ENCODE data around the gene NUS1. TPM values are rescaled to one million over a fixed set of nuclear protein-coding genes. Genes with fewer than 3 reads are reported as not detected.

The NUS1 gene
- total and polyA plus RNA-seq, 12 donors, result 10.2 to 18.9 (median 13.3) TPM

DNA sequence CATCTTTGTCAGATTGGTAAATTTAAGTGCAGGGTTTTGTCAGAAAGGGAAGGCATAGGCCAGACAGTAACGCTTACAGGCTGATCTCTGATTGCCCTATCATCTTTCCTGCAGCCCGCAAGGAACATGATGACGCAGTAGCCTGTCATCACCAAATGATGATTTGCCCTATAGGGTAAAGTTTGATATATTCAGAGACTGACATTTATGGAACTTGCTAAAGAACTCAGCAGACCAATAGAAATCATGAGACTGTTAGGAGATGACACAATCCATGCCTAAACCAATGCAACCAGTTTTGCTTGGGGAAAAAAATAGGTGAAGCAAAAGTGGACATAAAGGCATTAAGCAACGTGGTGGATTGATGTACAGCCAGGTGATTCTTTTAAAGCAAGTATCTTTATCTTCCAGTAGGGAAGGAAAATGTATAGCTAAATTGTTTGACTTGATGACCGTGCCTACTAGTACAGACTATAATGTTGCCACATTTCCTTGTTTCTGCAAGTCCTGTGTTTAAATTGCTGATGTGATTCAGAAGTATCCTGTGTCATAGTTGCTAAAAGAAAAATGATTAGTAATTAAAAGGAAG, 2.4 kb downstream of the NUS1 start:
- WGBS, 2 donors, result 37 to 41% methylated on average over 5 of the region's 5 CpGs
- peaks cover 0 to 7% (median 0%) of the 10 kb centered on the region in 11 donors for H3K9me3 ChIP-seq

DNA sequence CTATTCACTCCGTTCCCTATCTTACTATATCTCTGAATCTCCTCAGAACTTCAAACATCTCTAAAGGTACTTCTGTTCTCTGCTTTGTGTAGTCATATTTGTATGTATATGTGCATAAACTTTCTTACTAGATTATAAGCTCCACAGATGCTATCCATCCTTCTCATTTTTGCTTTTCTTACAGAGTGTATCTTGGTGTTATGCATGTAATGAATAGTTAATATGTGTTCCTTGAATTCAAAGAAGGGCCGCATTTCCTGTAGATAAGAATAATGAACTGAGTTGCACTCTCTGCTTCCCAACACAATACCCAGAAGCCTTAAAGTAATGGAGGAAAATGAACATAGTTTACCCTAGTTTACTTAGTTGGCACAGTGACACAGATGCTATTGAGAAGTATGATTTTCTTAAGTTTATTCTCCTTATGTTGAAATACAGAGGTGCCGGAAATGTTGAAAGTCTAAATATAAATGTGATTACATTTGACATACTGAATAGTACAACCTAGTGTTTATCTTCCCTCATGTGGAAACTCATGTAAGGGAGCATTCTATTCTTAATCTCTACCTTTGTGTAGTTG, 6.0 kb downstream of the NUS1 start:
- intact Hi-C loops (cut with DNase I), result loop anchor here in 1 of 10 donors (5.0 kb wide), 1 partner anchor 79 kb away; the partner anchor contains the start of gene GOPC
- Histone ChIP-seq H3K27ac (peak overlapping the region in 5 of 10 donors; percentile 9 to 62 (median 53)), H3K36me3 (peaks cover 0 to 6% (median 0%) of the 10 kb centered on the region in 9 donors), H3K4me1 (peaks cover 2 to 86% (median 61%) of the 10 kb centered on the region in 9 donors), H3K27me3 (no peaks in the 10 kb centered on the region), H3K9me3 (peaks cover 0 to 7% (median 0%) of the 10 kb centered on the region in 11 donors), H3K4me3 (peak overlapping the region in 1 of 10 donors; percentile 11)
- 28 to 31% methylated on average over 3 of the region's 3 CpGs for WGBS, 2 donors
- DNase-seq (no peak), ATAC-seq (peak in 4 of 8 donors; percentile 40 to 44 (median 41))
- TF ChIP-seq, protein P1, sequence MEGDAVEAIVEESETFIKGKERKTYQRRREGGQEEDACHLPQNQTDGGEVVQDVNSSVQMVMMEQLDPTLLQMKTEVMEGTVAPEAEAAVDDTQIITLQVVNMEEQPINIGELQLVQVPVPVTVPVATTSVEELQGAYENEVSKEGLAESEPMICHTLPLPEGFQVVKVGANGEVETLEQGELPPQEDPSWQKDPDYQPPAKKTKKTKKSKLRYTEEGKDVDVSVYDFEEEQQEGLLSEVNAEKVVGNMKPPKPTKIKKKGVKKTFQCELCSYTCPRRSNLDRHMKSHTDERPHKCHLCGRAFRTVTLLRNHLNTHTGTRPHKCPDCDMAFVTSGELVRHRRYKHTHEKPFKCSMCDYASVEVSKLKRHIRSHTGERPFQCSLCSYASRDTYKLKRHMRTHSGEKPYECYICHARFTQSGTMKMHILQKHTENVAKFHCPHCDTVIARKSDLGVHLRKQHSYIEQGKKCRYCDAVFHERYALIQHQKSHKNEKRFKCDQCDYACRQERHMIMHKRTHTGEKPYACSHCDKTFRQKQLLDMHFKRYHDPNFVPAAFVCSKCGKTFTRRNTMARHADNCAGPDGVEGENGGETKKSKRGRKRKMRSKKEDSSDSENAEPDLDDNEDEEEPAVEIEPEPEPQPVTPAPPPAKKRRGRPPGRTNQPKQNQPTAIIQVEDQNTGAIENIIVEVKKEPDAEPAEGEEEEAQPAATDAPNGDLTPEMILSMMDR (IDR thresholded peaks at IDR 0.05), result no peak

More for the DNA sequence above, 2.4 kb downstream of the NUS1 start:
- Histone ChIP-seq H3K36me3 (peaks cover 0 to 6% (median 0%) of the 10 kb centered on the region in 9 donors), H3K4me1 (peaks cover 2 to 72% (median 63%) of the 10 kb centered on the region in 9 donors), H3K4me3 (peak overlapping the region in 2 of 10 donors; percentile 64 to 88), H3K27me3 (no peaks in the 10 kb centered on the region), H3K27ac (peak overlapping the region in 1 of 10 donors; percentile 18)
- ATAC-seq, result no peak
- TF ChIP-seq, protein P1 (IDR thresholded peaks at IDR 0.05), result no peak
- no peak for DNase-seq
- intact Hi-C loops (cut with DNase I), result loop anchor here in 2 of 10 donors (10.0 kb wide), 1 partner anchor 73 kb away; the partner anchor contains the start of gene GOPC (in 2 of the 2)

GRCh38 chr6:117684749-117685148, 9.5 kb downstream of the NUS1 start:
- no peak overlapping the region for H3K27ac ChIP-seq
- intact Hi-C loops (cut with DNase I), result loop anchor here in 1 of 10 donors (5.0 kb wide), 1 partner anchor 82 kb away; the partner anchor contains the start of gene GOPC
- TF ChIP-seq, protein P1 (IDR thresholded peaks at IDR 0.05), result no peak
- H3K4me3 ChIP-seq, result no peak overlapping the region
- H3K4me1 ChIP-seq, result peaks cover 2 to 69% (median 50%) of the 10 kb centered on the region in 9 donors
- WGBS, 2 donors, result 90 to 97% methylated on average over 1 of the region's 1 CpG
- no peaks in the 10 kb centered on the region for H3K27me3 ChIP-seq
- no peak for ATAC-seq
- peaks cover 0 to 7% (median 0%) of the 10 kb centered on the region in 11 donors for H3K9me3 ChIP-seq
- H3K36me3 ChIP-seq, result peaks cover 0 to 6% (median 0%) of the 10 kb centered on the region in 9 donors
- DNase-seq, result no peak

GRCh38 chr6:117685359-117685758, 10.1 kb downstream of the NUS1 start:
- intact Hi-C loops (cut with DNase I), result no loop called here
- H3K4me3 ChIP-seq, result no peak overlapping the region
- 97 to 100% methylated on average over 2 of the region's 2 CpGs for WGBS, 2 donors
- ATAC-seq, result no peak
- peaks cover 0 to 4% (median 0%) of the 10 kb centered on the region in 11 donors for H3K9me3 ChIP-seq
- TF ChIP-seq, protein P1 (IDR thresholded peaks at IDR 0.05), result no peak
- no peaks in the 10 kb centered on the region for H3K27me3 ChIP-seq
- H3K36me3 ChIP-seq, result peaks cover 0 to 3% (median 0%) of the 10 kb centered on the region in 9 donors
- no peak overlapping the region for H3K27ac ChIP-seq
- no peak for DNase-seq
- H3K4me1 ChIP-seq, result peaks cover 2 to 66% (median 49%) of the 10 kb centered on the region in 9 donors

All from heart right ventricle (tissue), 16 donors.